ENCODE results near the gene RFTN1. TPM values are rescaled to one million over a fixed set of nuclear protein-coding genes. Genes with fewer than 3 reads are reported as not detected.
A peak's percentile ranks its signal among the peaks of the same experiment; 100 is the strongest.

The RFTN1 gene
- total RNA-seq, 2 donors from 2014 or later: 128 to 132 TPM

DNA sequence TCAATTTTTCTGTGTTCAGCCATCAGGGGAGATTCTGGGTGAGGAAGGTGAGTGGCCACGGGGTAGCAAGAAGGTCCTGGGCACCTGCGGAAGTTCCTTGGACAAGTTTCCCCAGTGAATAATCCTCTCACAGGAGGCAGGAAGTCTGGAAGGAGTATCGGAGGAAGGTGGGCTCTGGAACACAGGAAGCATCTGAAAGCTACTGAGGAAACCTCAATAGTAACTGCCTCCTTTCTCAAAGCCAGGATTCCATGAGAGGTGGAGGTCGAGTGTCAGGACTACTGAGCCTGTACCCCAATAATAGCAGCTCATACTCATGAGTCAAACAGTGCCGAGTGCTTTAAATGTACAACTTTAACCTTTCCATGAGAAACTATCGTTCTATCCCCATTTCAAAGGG is 137.6 kb downstream of the RFTN1 start:
- Mint-ChIP-seq H3K9me3 (peaks cover 0 to 1% of the 10 kb centered on the region in 2 donors), H3K4me3 (peak overlapping the region; percentile 10 to 72), H3K36me3 (ENCODE audit: insufficient read depth in 2 of 2) (peaks cover 32 to 60% of the 10 kb centered on the region in 2 donors), H3K27ac (peak overlapping the region; percentile 20), H3K4me1 (ENCODE audit: low read depth) (peaks cover 100% of the 10 kb centered on the region), H3K27me3 (ENCODE audit: low read depth) (no peaks in the 10 kb centered on the region)
- DNase-seq (no peak), ATAC-seq (replicated peaks in 1 of 2) (no peak)

DNA sequence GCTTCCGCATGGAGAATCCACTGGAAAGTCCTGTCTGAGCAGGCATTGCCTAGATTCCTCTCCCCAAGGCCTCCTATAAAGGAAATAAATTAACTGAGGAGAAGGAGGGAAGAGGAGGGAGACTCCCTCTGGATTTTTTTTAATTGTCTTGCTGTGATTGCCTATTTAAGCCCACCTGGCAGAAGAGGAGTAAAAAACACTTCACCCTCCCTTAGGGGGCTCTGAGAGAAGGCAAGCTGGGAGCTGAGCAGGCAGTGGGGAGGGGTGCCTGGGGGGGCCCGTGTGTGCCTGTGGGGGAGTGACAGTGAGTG is 138.6 kb downstream of the RFTN1 start:
- Mint-ChIP-seq H3K4me1 (ENCODE audit: low read depth) (peaks cover 100% of the 10 kb centered on the region), H3K9me3 (peaks cover 0 to 1% of the 10 kb centered on the region in 2 donors), H3K36me3 (ENCODE audit: insufficient read depth in 2 of 2) (peaks cover 32 to 60% of the 10 kb centered on the region in 2 donors), H3K4me3 (peak overlapping the region; percentile 6 to 72), H3K27me3 (ENCODE audit: low read depth) (no peaks in the 10 kb centered on the region), H3K27ac (no peak overlapping the region)
- no peak for DNase-seq
- no peak for ATAC-seq (replicated peaks in 1 of 2)

DNA sequence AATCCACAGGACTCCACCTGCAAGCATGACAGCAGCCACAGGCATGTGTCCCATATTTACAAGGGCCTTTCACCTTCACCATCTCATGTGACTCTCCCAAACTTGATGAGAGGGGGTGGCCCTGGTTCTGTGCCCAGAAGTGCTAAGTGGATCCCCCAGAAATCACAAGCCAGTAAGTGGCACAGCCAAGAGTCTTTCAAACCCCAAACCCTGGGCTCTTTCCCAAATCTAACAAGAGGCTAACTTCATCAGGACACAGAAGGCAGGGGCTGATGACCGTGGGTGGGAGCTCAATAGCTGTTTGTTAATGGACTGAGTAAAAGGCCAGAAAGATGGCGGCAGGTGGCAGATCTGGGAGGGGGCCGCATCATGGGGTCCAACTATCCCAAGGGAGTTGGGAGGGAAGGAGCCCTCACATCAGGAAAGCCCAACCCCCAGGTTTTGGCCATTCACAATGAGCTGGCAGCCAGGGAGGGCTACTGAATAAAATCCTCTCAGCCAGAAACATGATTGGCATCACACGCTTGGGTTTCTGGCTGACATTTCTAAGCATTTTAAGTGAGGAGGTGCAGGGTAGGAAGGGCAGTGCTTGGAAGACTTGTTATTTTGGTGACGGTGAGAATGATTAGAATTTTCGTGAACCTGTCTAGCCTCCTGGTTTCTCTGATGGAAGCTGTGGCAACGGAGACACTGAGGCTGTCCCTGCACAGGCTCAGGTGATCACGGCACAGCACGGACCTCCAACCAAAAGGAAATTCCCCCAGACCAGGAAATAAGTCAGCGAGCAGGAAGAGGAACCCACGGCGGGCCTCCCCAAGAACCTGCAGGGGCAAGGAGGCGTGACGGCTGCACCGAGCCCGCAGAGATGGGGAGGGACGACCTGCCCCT is 139.2 kb downstream of the RFTN1 start:
- H3K27ac Mint-ChIP-seq: no peak overlapping the region
- H3K9me3 Mint-ChIP-seq: peaks cover 0 to 1% of the 10 kb centered on the region in 2 donors
- H3K27me3 Mint-ChIP-seq (ENCODE audit: low read depth): no peaks in the 10 kb centered on the region
- peak; percentile 21 to 38 for DNase-seq
- peak; percentile 12 to 16 for ATAC-seq (replicated peaks in 1 of 2)
- peaks cover 100% of the 10 kb centered on the region for H3K4me1 Mint-ChIP-seq (ENCODE audit: low read depth)
- peaks cover 38 to 62% of the 10 kb centered on the region in 2 donors for H3K36me3 Mint-ChIP-seq (ENCODE audit: insufficient read depth in 2 of 2)
- H3K4me3 Mint-ChIP-seq: peak overlapping the region; percentile 6 to 72

DNA sequence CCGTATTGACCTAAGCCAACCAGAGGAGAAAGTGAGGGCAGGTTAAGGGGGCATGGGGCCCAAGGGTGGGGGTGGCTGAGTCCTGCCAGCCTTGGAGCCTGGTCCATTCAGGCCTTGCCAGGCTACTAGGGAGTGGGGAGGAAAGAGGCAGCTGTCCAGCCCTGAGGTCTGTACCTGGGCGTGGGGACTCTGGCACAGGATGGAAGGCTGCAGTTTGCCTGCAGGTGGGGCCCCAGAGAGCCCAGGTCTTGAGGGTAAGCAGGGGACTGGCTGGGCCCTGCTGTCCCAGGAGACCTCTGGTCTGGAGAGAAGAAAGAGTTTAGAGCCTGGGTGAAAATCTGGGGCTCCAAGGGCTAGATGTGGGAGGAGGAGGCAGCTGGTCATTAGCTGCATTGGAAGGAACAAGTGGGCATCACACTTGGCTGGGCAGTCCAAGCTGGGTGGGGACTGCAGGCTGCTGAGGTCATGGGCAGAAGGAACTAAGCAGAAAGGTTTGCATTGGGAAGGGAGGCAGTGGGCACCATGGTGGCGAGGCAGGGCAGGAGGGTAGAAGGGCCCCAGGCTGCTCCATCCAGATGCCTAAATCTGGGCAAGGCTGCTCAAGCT is 140.1 kb downstream of the RFTN1 start:
- Mint-ChIP-seq H3K4me1 (ENCODE audit: low read depth) (peaks cover 96% of the 10 kb centered on the region), H3K27ac (peak overlapping the region; percentile 64)
- ATAC-seq (replicated peaks in 1 of 2): peak in 1 of 2 donors; percentile 11

DNA sequence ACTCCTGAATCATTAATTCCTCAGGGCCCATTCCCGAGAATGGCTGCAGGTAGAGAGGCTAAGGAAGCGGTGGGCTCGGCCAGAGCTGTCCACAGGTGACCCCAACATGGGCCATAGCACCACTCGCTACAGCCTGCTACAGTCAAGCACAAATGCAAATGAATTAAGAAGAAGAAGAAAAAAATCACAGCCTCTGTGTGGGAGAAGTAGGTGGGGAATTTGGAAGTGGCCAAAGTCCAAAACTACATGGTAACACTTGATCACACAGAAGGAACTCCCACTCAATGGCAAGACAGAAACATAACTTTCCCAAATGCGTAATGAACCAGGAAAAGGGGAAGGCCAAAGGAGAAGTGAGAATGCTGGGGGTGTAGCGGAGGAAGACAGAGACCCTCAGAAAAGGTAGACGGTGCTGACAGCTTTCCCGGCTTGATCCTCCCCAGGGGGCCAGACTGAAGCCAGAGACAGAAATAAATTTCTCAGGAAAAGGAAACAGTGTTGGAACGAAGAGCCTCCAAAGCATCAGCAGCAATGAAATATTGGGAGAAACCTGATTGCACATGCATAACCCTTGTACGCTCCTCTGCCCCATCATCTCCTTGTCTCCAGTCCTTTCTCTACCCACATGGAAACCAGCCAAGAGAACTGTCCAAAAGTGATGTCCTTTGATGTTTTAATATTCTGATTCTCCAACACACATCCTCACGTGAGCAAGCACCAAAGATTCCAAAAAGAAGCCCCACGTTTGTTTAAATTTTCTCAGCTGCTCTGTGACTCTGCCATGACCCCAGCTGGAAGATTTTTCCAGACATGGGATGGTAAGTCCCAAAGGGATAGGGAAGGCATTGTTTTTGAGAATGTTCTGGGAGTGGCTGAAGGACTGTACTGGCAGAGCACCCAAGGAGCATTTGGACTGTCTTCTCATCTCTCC is 140.9 kb downstream of the RFTN1 start:
- no peak for ATAC-seq (replicated peaks in 1 of 2)
- Mint-ChIP-seq H3K36me3 (ENCODE audit: insufficient read depth in 2 of 2) (peaks cover 33 to 51% of the 10 kb centered on the region in 2 donors), H3K27ac (peak overlapping the region; percentile 6), H3K9me3 (no peaks in the 10 kb centered on the region), H3K4me3 (peak overlapping the region in 1 of 2 donors; percentile 1), H3K27me3 (ENCODE audit: low read depth) (no peaks in the 10 kb centered on the region), H3K4me1 (ENCODE audit: low read depth) (peaks cover 88% of the 10 kb centered on the region)
- no peak for DNase-seq

More for the DNA sequence above, 140.1 kb downstream of the RFTN1 start:
- no peaks in the 10 kb centered on the region for H3K27me3 Mint-ChIP-seq (ENCODE audit: low read depth)
- peaks cover 0 to 1% of the 10 kb centered on the region in 2 donors for H3K9me3 Mint-ChIP-seq
- no peak for DNase-seq
- peaks cover 37 to 59% of the 10 kb centered on the region in 2 donors for H3K36me3 Mint-ChIP-seq (ENCODE audit: insufficient read depth in 2 of 2)
- peak overlapping the region in 1 of 2 donors; percentile 1 for H3K4me3 Mint-ChIP-seq

DNA sequence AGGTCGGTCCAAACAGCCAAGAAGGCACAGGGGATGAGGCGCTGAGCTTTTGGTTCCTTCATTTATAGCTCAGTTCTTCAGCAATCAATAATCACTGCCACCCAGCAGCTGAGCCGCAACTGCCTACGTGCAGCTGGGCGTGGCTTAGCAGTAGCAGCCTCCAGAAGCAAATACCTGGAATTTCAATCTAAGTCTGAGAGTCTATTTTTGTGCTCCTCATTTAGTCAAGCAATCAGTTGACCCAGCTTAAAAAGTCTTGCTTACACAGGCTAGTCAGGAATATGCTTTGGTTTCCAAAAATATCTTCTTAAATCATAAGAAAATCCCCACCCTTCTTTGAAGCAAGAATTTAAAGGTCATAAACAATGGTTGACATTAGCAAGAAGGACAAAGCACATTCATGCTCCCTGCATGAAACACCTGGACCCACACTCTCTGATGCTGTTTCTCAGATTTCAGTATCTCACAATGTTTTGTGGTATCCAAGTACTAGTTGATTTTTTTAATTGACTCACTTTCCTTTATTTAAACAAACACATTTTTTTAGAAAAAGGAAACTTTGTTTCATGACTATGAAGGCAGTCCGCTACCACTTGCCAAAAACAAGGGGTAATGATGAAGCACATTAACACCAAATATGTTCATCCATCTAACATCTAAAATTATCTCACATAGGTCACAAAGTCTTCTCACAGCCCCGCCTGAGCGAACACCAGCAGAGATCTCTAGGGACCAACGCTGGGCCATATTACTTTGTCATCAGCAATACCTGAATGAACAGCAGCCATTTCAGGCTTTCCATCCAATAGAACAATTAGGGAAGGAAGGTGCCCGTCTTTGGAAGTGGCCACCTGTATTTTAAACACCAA is 142.4 kb downstream of the RFTN1 start:
- Mint-ChIP-seq H3K9me3 (no peaks in the 10 kb centered on the region), H3K4me1 (ENCODE audit: low read depth) (peaks cover 73% of the 10 kb centered on the region), H3K4me3 (peak overlapping the region in 1 of 2 donors; percentile 9), H3K27me3 (ENCODE audit: low read depth) (no peaks in the 10 kb centered on the region), H3K27ac (peak overlapping the region; percentile 75), H3K36me3 (ENCODE audit: insufficient read depth in 2 of 2) (peaks cover 28 to 47% of the 10 kb centered on the region in 2 donors)
- ATAC-seq (replicated peaks in 1 of 2): peak; percentile 27 to 39
- DNase-seq: no peak

DNA sequence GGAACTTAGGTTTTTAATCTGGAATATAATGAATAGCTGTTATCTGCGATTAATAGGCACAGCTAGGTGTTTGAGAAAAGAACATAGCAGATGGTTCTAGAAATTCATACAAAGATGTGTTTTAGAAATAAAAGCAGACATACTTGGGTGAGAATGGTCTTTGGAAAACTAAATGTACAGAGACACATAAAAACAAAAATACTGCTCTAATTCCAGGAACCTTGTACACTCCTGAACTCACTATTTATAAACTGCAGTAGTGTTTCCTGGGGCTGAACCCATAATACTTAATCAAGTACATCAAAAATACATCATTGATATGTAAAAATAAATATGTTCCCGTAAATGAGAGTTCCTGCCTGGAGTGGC is 143.0 kb downstream of the RFTN1 start:
- Mint-ChIP-seq H3K9me3 (no peaks in the 10 kb centered on the region), H3K4me1 (ENCODE audit: low read depth) (peaks cover 67% of the 10 kb centered on the region), H3K36me3 (ENCODE audit: insufficient read depth in 2 of 2) (peaks cover 25 to 47% of the 10 kb centered on the region in 2 donors), H3K27ac (peak overlapping the region; percentile 12), H3K4me3 (peak overlapping the region in 1 of 2 donors; percentile 23), H3K27me3 (ENCODE audit: low read depth) (no peaks in the 10 kb centered on the region)
- ATAC-seq (replicated peaks in 1 of 2) (no peak), DNase-seq (no peak)

DNA sequence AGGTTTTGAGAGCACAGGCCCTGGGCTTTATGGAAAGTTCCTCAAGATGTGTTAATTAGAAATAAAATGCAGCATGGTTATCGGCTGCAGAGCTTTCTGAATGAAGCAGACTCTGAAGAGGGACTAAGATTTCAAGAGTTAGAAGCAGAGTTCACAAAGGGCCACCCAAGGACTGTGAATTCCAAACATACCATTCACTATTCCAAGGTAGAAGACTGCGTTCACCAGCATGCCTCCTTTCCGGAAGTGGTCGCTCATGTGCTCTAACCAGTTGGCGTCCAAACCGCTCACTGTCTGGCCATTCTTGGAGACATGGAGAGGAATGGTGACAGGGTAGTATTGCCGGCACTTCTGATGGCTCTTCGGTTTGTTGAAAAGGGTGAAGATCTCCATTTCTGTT is 143.6 kb downstream of the RFTN1 start:
- ATAC-seq (replicated peaks in 1 of 2) (no peak), DNase-seq (no peak)
- no peaks in the 10 kb centered on the region for H3K27me3 Mint-ChIP-seq (ENCODE audit: low read depth)
- H3K4me3 Mint-ChIP-seq: peak overlapping the region in 1 of 2 donors; percentile 52
- H3K4me1 Mint-ChIP-seq (ENCODE audit: low read depth): peaks cover 61% of the 10 kb centered on the region
- H3K9me3 Mint-ChIP-seq: no peaks in the 10 kb centered on the region
- H3K36me3 Mint-ChIP-seq (ENCODE audit: insufficient read depth in 2 of 2): peaks cover 23 to 47% of the 10 kb centered on the region in 2 donors
- H3K27ac Mint-ChIP-seq: peak overlapping the region; percentile 12

DNA sequence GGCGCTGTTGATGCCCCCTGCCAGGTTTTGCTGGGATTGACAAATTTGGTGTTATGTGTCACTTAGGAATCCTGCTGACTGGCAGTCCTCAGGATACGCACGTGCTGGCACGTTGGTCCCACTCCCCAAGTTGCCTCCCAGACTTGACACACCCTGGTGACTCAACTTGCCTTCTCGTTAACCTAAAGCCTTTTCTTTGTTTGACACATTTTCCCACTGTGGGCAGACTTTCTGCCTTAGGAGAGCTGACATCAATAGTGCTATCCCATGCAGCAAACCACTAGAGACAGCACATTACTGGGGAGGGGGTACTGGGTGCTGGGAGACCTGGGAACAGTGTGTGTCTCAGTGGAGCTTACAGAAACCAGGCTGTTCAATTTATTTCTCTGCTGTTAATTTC is 144.2 kb downstream of the RFTN1 start:
- H3K27me3 Mint-ChIP-seq (ENCODE audit: low read depth): no peaks in the 10 kb centered on the region
- ATAC-seq (replicated peaks in 1 of 2): peak; percentile 31 to 49
- no peak for DNase-seq
- peak overlapping the region; percentile 66 for H3K27ac Mint-ChIP-seq
- H3K4me1 Mint-ChIP-seq (ENCODE audit: low read depth): peaks cover 55% of the 10 kb centered on the region
- peaks cover 22 to 50% of the 10 kb centered on the region in 2 donors for H3K36me3 Mint-ChIP-seq (ENCODE audit: insufficient read depth in 2 of 2)
- no peak overlapping the region for H3K4me3 Mint-ChIP-seq
- no peaks in the 10 kb centered on the region for H3K9me3 Mint-ChIP-seq

DNA sequence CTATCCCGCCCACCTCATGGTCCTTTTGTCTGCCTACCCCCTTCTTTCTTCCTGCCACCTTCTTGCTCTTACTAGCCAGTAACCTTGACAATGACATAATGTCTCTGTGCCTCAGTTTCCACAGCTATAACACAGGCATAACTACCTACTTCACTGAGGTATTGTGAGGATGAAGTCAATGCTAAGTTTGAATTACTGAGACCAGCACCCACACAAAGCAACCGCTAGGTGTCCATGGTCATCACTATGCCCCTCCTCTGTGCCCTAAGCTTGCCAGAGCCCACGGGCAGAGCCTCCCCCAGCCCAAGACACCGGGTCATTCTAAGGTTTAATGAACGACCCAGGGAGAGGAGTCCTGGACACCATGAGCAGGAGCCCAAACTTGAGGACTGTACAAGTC is 146.9 kb downstream of the RFTN1 start:
- no peak overlapping the region for H3K27ac Mint-ChIP-seq
- H3K4me1 Mint-ChIP-seq (ENCODE audit: low read depth): peaks cover 29% of the 10 kb centered on the region
- no peaks in the 10 kb centered on the region for H3K27me3 Mint-ChIP-seq (ENCODE audit: low read depth)
- DNase-seq (no peak), ATAC-seq (replicated peaks in 1 of 2) (no peak)
- H3K9me3 Mint-ChIP-seq: no peaks in the 10 kb centered on the region
- no peak overlapping the region for H3K4me3 Mint-ChIP-seq
- H3K36me3 Mint-ChIP-seq (ENCODE audit: insufficient read depth in 2 of 2): peaks cover 18 to 41% of the 10 kb centered on the region in 2 donors

DNA sequence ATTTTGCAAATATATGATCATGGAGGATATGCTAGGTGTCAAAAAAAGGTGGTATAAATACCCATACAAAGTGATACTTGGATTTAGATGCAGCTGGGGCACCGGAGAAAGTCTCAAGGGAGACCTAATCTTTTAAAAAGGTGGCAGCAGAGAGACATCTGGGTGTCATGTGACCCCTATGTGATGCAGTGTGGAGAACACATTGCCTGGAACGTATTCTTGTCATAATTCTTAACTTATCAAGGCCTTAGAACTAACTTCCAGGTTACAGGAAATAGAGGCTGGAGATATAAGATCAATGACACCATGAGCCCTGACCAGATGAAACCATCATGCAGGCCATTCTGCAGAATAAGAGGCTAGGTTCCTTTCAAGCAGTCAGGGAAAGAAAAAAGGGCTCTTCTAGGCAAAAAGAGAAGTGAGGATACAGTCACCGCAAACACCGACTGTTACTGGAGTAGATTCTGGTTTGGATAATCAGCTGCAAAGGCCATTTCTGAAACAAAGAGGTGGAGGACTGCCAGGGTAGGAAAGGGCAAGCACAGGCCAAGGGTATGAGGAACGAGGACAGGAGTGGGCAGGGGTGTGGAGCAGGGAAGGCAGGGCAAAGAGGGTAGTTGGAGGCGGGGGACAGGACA is 147.9 kb downstream of the RFTN1 start:
- ATAC-seq (replicated peaks in 1 of 2) (no peak), DNase-seq (no peak)
- H3K36me3 Mint-ChIP-seq (ENCODE audit: insufficient read depth in 2 of 2): peaks cover 20 to 48% of the 10 kb centered on the region in 2 donors

DNA sequence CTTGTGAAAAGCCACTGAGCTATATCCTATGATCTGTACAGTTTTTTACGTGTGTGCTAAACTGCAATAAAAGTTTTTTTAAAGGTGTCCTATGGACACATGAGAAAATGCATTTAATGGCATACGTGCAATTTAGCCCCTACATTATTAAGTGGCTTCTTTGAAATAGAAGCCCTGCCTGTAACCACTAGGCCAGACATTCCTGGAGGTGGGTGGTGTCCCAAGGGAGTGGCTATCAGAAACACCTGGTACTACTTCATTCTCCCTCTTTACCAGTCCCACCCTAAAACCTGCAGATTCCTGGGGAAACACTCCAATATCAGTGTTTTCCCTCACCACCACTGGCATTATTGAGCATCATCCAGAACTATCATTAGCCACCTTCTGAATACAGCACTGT is 148.5 kb downstream of the RFTN1 start:
- Mint-ChIP-seq H3K4me3 (no peak overlapping the region), H3K4me1 (ENCODE audit: low read depth) (peaks cover 26% of the 10 kb centered on the region), H3K27ac (no peak overlapping the region), H3K27me3 (ENCODE audit: low read depth) (no peaks in the 10 kb centered on the region), H3K36me3 (ENCODE audit: insufficient read depth in 2 of 2) (peaks cover 17 to 41% of the 10 kb centered on the region in 2 donors), H3K9me3 (no peaks in the 10 kb centered on the region)
- DNase-seq: no peak
- no peak for ATAC-seq (replicated peaks in 1 of 2)

More for the DNA sequence above, 147.9 kb downstream of the RFTN1 start:
- H3K27me3 Mint-ChIP-seq (ENCODE audit: low read depth): no peaks in the 10 kb centered on the region
- H3K9me3 Mint-ChIP-seq: no peaks in the 10 kb centered on the region
- H3K4me1 Mint-ChIP-seq (ENCODE audit: low read depth): peaks cover 29% of the 10 kb centered on the region
- H3K4me3 Mint-ChIP-seq: no peak overlapping the region
- H3K27ac Mint-ChIP-seq: peak overlapping the region; percentile 39

Measured in activated T-cell treated with anti-CD3 and anti-CD28 coated beads, Interleukin-2, amount 50 U/mL, for 72 hours (primary cell).